Measurements from ENCODE around the gene GMNN. TPM values are rescaled to one million over a fixed set of nuclear protein-coding genes. Genes with fewer than 3 reads are reported as not detected.
"Not testable (repeated sequence)": the region's sequence is repeated elsewhere in the genome, so short reads cannot be mapped to it uniquely, and the experiment has no call there.

GMNN gene
- total RNA-seq, result 10 to 100 TPM in 2 of 4 donors, 1 to 10 TPM in 2; 9.4 to 25.8 (median 14.5) TPM

- intact Hi-C loops (cut with DNase I), result loop anchor here (5.0 kb wide), 1 partner anchor 58 kb away; the partner anchor contains the start of gene C6orf62
- Histone ChIP-seq H3K9me3 (no peaks in the 10 kb centered on the region), H3K36me3 (no peaks in the 10 kb centered on the region), H3K4me1 (peaks cover 7 to 9% of the 10 kb centered on the region in 2 donors), H3K27me3 (no peaks in the 10 kb centered on the region), H3K4me3 (replicated peaks in 1 of 3) (peak within 1 kb of the TSS; percentile 60 to 91 (median 78)), H3K27ac (peak within 1 kb of the TSS; percentile 55 to 97 (median 96))
- 0 to 2% methylated on average over 25 to 37 of the region's 75 CpGs for WGBS, 2 donors
- peak; percentile 98 to 99 for DNase-seq
- peak in 1 of 2 donors; percentile 82 for TF ChIP-seq POLR2A (IDR thresholded peaks at IDR 0.05)
- TF ChIP-seq, protein P1, sequence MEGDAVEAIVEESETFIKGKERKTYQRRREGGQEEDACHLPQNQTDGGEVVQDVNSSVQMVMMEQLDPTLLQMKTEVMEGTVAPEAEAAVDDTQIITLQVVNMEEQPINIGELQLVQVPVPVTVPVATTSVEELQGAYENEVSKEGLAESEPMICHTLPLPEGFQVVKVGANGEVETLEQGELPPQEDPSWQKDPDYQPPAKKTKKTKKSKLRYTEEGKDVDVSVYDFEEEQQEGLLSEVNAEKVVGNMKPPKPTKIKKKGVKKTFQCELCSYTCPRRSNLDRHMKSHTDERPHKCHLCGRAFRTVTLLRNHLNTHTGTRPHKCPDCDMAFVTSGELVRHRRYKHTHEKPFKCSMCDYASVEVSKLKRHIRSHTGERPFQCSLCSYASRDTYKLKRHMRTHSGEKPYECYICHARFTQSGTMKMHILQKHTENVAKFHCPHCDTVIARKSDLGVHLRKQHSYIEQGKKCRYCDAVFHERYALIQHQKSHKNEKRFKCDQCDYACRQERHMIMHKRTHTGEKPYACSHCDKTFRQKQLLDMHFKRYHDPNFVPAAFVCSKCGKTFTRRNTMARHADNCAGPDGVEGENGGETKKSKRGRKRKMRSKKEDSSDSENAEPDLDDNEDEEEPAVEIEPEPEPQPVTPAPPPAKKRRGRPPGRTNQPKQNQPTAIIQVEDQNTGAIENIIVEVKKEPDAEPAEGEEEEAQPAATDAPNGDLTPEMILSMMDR (IDR thresholded peaks at IDR 0.05), result no peak
These were observed at the start of gene GMNN for GRCh38 chr6:24774696-24775519. TSS of gene GMNN (plus strand) at chr6:24774937. CDS start at chr6:24777247, 2,310 bp downstream.

GRCh38 chr6:24730653-24731052 lies 44.1 kb upstream of the GMNN start:
- WGBS, 2 donors, result 96 to 97% methylated on average over 3 of the region's 3 CpGs
- H3K36me3 ChIP-seq; intact Hi-C loops (cut with DNase I): not testable (repeated sequence)

GRCh38 chr6:24731456-24732134 lies 43.1 kb upstream of the GMNN start:
- H3K27me3 ChIP-seq; intact Hi-C loops (cut with DNase I): not testable (repeated sequence)
- WGBS, 2 donors, result 85 to 88% methylated on average over 4 to 6 of the region's 6 CpGs

More at GRCh38 chr6:24730653-24731052, 44.1 kb upstream of the GMNN start:
- H3K9me3 ChIP-seq; H3K4me3 ChIP-seq (replicated peaks in 1 of 3); H3K27ac ChIP-seq; H3K27me3 ChIP-seq; DNase-seq; H3K4me1 ChIP-seq: not testable (repeated sequence)

GRCh38 chr6:24734166-24734565 lies 40.6 kb upstream of the GMNN start:
- intact Hi-C loops (cut with DNase I), result no loop called here
- H3K4me3 ChIP-seq (replicated peaks in 1 of 3), result no peak overlapping the region
- no peak for DNase-seq
- no peak for TF ChIP-seq POLR2A (IDR thresholded peaks at IDR 0.05)
- TF ChIP-seq, protein P1 (IDR thresholded peaks at IDR 0.05), result no peak
- no peak overlapping the region for H3K27ac ChIP-seq
- no peaks in the 10 kb centered on the region for H3K4me1 ChIP-seq
- no peaks in the 10 kb centered on the region for H3K36me3 ChIP-seq
- H3K9me3 ChIP-seq, result no peaks in the 10 kb centered on the region
- 94 to 96% methylated on average over 1 of the region's 1 CpG for WGBS, 2 donors
- H3K27me3 ChIP-seq, result no peaks in the 10 kb centered on the region

More at GRCh38 chr6:24731456-24732134, 43.1 kb upstream of the GMNN start:
- not testable (repeated sequence) for H3K4me1 ChIP-seq; H3K9me3 ChIP-seq; H3K36me3 ChIP-seq; H3K4me3 ChIP-seq (replicated peaks in 1 of 3); DNase-seq; H3K27ac ChIP-seq

DNA sequence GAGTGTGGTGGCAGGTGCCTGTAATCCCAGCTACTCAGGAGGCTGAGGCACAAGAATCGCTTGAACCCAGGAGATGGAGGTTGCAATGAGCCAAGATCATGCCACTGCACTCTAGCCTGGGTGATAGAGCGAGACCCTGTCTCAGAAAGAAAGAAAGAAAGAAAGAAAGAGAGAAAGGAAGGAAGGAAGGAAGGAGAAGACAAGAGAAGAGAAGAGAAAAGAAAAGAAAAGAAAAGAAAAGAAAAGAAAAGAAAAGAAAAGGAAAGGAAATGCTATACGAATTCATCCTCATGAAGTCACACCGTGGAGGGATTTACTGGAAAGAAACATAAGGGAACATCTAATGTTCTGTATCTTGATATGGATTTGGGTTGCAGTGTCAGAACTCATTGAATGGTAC lies 40.0 kb upstream of the GMNN start:
- H3K27ac ChIP-seq, H3K9me3 ChIP-seq: not testable (repeated sequence)

GRCh38 chr6:24738741-24739140 lies 36.0 kb upstream of the GMNN start:
- intact Hi-C loops (cut with DNase I), result no loop called here
- Histone ChIP-seq H3K27me3 (no peaks in the 10 kb centered on the region), H3K9me3 (no peaks in the 10 kb centered on the region), H3K27ac (no peak overlapping the region), H3K36me3 (no peaks in the 10 kb centered on the region), H3K4me1 (no peaks in the 10 kb centered on the region), H3K4me3 (replicated peaks in 1 of 3) (no peak overlapping the region)
- no peak for DNase-seq
- TF ChIP-seq POLR2A (IDR thresholded peaks at IDR 0.05), result no peak
- TF ChIP-seq, protein P1 (IDR thresholded peaks at IDR 0.05), result no peak
- WGBS, 2 donors, result 72 to 81% methylated on average over 2 to 3 of the region's 3 CpGs

More for the DNA sequence above, 40.0 kb upstream of the GMNN start:
- H3K4me1 ChIP-seq; H3K4me3 ChIP-seq (replicated peaks in 1 of 3); H3K27me3 ChIP-seq; DNase-seq; H3K36me3 ChIP-seq; intact Hi-C loops (cut with DNase I): not testable (repeated sequence)
- 93 to 94% methylated on average over 4 of the region's 4 CpGs for WGBS, 2 donors

Measured in thyroid gland (tissue), 4 donors.